Testis (tissue), 2 donors: ENCODE data around the gene PPP2R5D.

Experiments
- POLR2A ChIP-seq: fragments of 450-650 bp; IDR thresholded peaks from one replicate; pipeline ENCODE4 v1.6.1; 2017; ENCODE audit warnings: antibody characterized with exemption, mild to moderate bottlenecking, moderate library complexity
- TF ChIP-seq, protein P1 (sequence below), 3 experiments: fragments of 450-650 bp in 2 of 3; fragments of 200-600 bp in 1 of 3; sonication (generic) in 1 of 3; IDR thresholded peaks; one replicate each; pipeline ENCODE4 v1.5.1; 2016 to 2019; ENCODE audit warnings: antibody characterized with exemption in 3 of 3, mild to moderate bottlenecking in 2 of 3, moderate library complexity in 1 of 3

DNA sequence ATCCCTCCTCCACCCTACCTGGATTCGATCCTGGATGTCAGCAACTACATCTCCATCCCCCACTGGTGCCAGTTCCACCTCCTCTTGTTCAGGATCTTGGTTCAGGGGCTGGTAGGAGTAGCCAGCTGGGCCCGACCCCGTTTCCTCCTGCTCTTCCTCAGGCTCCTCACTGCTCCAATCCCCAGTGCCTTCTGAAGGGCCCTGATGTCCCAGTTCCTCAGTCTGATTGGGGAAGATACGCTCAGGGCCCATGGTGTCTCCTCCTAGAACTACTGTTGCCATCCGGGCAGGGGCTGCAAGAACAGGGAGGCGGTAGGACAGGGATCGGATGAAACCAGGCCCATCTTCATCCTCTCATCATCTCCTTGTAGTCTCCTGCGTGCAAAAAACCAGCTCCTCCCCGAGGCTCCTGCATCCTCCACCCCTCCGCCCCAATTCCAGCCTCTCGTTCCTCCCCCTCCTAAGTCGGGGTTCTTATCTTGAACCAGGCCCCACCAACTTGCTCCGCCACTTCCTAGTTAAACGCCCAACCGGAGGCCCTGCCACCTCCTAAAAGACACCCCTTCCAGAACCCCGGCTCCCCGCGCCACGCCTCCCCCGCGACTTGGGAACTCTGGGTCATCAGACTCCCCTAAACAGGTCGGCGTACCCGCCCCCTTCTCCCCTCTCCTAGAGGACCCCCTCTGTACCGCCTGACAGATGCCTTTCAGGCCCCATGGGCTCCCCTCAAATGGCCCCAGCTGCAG is 28.9 kb downstream of the PPP2R5D start:
- TF ChIP-seq POLR2A = no peak
- TF ChIP-seq, protein P1, sequence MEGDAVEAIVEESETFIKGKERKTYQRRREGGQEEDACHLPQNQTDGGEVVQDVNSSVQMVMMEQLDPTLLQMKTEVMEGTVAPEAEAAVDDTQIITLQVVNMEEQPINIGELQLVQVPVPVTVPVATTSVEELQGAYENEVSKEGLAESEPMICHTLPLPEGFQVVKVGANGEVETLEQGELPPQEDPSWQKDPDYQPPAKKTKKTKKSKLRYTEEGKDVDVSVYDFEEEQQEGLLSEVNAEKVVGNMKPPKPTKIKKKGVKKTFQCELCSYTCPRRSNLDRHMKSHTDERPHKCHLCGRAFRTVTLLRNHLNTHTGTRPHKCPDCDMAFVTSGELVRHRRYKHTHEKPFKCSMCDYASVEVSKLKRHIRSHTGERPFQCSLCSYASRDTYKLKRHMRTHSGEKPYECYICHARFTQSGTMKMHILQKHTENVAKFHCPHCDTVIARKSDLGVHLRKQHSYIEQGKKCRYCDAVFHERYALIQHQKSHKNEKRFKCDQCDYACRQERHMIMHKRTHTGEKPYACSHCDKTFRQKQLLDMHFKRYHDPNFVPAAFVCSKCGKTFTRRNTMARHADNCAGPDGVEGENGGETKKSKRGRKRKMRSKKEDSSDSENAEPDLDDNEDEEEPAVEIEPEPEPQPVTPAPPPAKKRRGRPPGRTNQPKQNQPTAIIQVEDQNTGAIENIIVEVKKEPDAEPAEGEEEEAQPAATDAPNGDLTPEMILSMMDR (IDR thresholded peaks at IDR 0.05) = no peak
